Activated T-cell treated with anti-CD3 and anti-CD28 coated beads, Interleukin-2, amount 50 U/mL, for 4 hours (primary cell): Measurements from ENCODE around the gene KNCN. TPM values are rescaled to one million over a fixed set of nuclear protein-coding genes. Genes with fewer than 3 reads are reported as not detected.

Source experiments
- ATAC-seq, 2 donors: fragments of 200-7000 bp; cut with Tn5 transposase; one replicate each; pipeline ENCODE4 v1.10.0; 2021
- DNase-seq: peaks from one replicate; pipeline ENCODE4 v3.0.0-alpha.2; 2020
- H3K27me3 Mint-ChIP-seq: one replicate; pipeline ENCODE4 v1.8.0; 2021; ENCODE audit warnings: low read depth, mixed read lengths
- H3K36me3 Mint-ChIP-seq: one replicate; pipeline ENCODE4 v1.8.0; 2022; ENCODE audit warnings: mixed read lengths; ENCODE audit not compliant: insufficient read depth
- H3K4me1 Mint-ChIP-seq: one replicate; pipeline ENCODE4 v1.8.0; 2021; ENCODE audit warnings: low read depth, mixed read lengths
- H3K4me3 Mint-ChIP-seq: one replicate; pipeline ENCODE4 v1.8.0; 2021; ENCODE audit warnings: mild to moderate bottlenecking, moderate library complexity, mixed read lengths
- H3K9me3 Mint-ChIP-seq: one replicate; pipeline ENCODE4 v1.8.0; 2021; ENCODE audit warnings: mixed read lengths
- total RNA-seq, 3 donors: library from RNA; stranded (reverse); gene quantifications; one replicate each; pipeline ENCODE4 v1.2.1, GENCODE V29; 2021

Gene KNCN
- total RNA-seq, 3 donors from 2014 or later: not detected

GRCh38 chr1:46555826-46556619 lies 4.6 kb upstream of the KNCN start:
- Mint-ChIP-seq H3K36me3 (peaks cover 3% of the 10 kb centered on the region), H3K4me1 (no peaks in the 10 kb centered on the region), H3K9me3 (no peaks in the 10 kb centered on the region), H3K4me3 (no peak overlapping the region), H3K27me3 (no peaks in the 10 kb centered on the region)
- DNase-seq (no peak), ATAC-seq (no peak)

- H3K4me1 Mint-ChIP-seq: peaks cover 3% of the 10 kb centered on the region
- no peak overlapping the region for H3K4me3 Mint-ChIP-seq
Measured at GRCh38 chr1:46554597-46555381, 3.3 kb upstream of the KNCN start.

GRCh38 chr1:46554236-46554596 lies 2.8 kb upstream of the KNCN start:
- no peak overlapping the region for H3K4me3 Mint-ChIP-seq
- DNase-seq (no peak), ATAC-seq (no peak)
- peaks cover 3% of the 10 kb centered on the region for H3K36me3 Mint-ChIP-seq
- peaks cover 9% of the 10 kb centered on the region for H3K4me1 Mint-ChIP-seq
- H3K9me3 Mint-ChIP-seq: no peaks in the 10 kb centered on the region
- H3K27me3 Mint-ChIP-seq: no peaks in the 10 kb centered on the region

More at GRCh38 chr1:46554597-46555381, 3.3 kb upstream of the KNCN start:
- H3K27me3 Mint-ChIP-seq: no peaks in the 10 kb centered on the region
- H3K36me3 Mint-ChIP-seq: peaks cover 3% of the 10 kb centered on the region
- no peaks in the 10 kb centered on the region for H3K9me3 Mint-ChIP-seq
- DNase-seq: no peak
- ATAC-seq: no peak

GRCh38 chr1:46553506-46553905 lies 2.1 kb upstream of the KNCN start:
- Mint-ChIP-seq H3K36me3 (peaks cover 1% of the 10 kb centered on the region), H3K4me3 (no peak overlapping the region), H3K4me1 (peaks cover 9% of the 10 kb centered on the region), H3K9me3 (no peaks in the 10 kb centered on the region), H3K27me3 (no peaks in the 10 kb centered on the region)
- DNase-seq (no peak), ATAC-seq (no peak)

GRCh38 chr1:46552357-46553237 lies 1.1 kb upstream of the KNCN start:
- Mint-ChIP-seq H3K36me3 (no peaks in the 10 kb centered on the region), H3K9me3 (no peaks in the 10 kb centered on the region), H3K27me3 (no peaks in the 10 kb centered on the region), H3K4me3 (no peak overlapping the region), H3K4me1 (peaks cover 9% of the 10 kb centered on the region)
- ATAC-seq: no peak
- no peak for DNase-seq

- Mint-ChIP-seq H3K27me3 (peaks cover 15% of the 10 kb centered on the region), H3K9me3 (no peaks in the 10 kb centered on the region), H3K4me3 (no peak overlapping the region), H3K4me1 (peaks cover 9% of the 10 kb centered on the region), H3K36me3 (no peaks in the 10 kb centered on the region)
- ATAC-seq (no peak), DNase-seq (no peak)
Measured at GRCh38 chr1:46550751-46551231, 656 bp downstream of the KNCN start.

GRCh38 chr1:46549697-46550681 lies 1.5 kb downstream of the KNCN start:
- ATAC-seq: peak; percentile 58 to 67
- Mint-ChIP-seq H3K4me3 (no peak overlapping the region), H3K4me1 (peaks cover 9% of the 10 kb centered on the region), H3K9me3 (no peaks in the 10 kb centered on the region), H3K27me3 (peaks cover 23% of the 10 kb centered on the region), H3K36me3 (no peaks in the 10 kb centered on the region)
- no peak for DNase-seq

GRCh38 chr1:46547481-46548383 lies 3.7 kb downstream of the KNCN start:
- no peak overlapping the region for H3K4me3 Mint-ChIP-seq
- ATAC-seq (peak in 1 of 2 donors; percentile 41), DNase-seq (no peak)
- no peaks in the 10 kb centered on the region for H3K9me3 Mint-ChIP-seq
- peaks cover 11% of the 10 kb centered on the region for H3K4me1 Mint-ChIP-seq
- H3K36me3 Mint-ChIP-seq: no peaks in the 10 kb centered on the region
- peaks cover 39% of the 10 kb centered on the region for H3K27me3 Mint-ChIP-seq

- ATAC-seq (no peak), DNase-seq (no peak)
- no peak overlapping the region for H3K4me3 Mint-ChIP-seq
- peaks cover 11% of the 10 kb centered on the region for H3K4me1 Mint-ChIP-seq
- no peaks in the 10 kb centered on the region for H3K9me3 Mint-ChIP-seq
- no peaks in the 10 kb centered on the region for H3K36me3 Mint-ChIP-seq
- peaks cover 46% of the 10 kb centered on the region for H3K27me3 Mint-ChIP-seq
Measured at GRCh38 chr1:46546210-46546609, 5.2 kb downstream of the KNCN start.

- no peaks in the 10 kb centered on the region for H3K36me3 Mint-ChIP-seq
- peaks cover 47% of the 10 kb centered on the region for H3K27me3 Mint-ChIP-seq
- ATAC-seq: no peak
- H3K4me1 Mint-ChIP-seq: peaks cover 11% of the 10 kb centered on the region
- H3K9me3 Mint-ChIP-seq: no peaks in the 10 kb centered on the region
- no peak for DNase-seq
- H3K4me3 Mint-ChIP-seq: no peak overlapping the region
Measured at GRCh38 chr1:46545784-46546183, 5.7 kb downstream of the KNCN start.

- Mint-ChIP-seq H3K36me3 (no peaks in the 10 kb centered on the region), H3K27me3 (peaks cover 47% of the 10 kb centered on the region), H3K4me1 (peaks cover 7% of the 10 kb centered on the region), H3K9me3 (no peaks in the 10 kb centered on the region), H3K4me3 (no peak overlapping the region)
- ATAC-seq (no peak), DNase-seq (no peak)
Measured at GRCh38 chr1:46544561-46545240, 6.7 kb downstream of the KNCN start.
